SKM-1 treated with dmso at 0.1 percent for 144 hours (cell line): Measurements from ENCODE around the gene FUCA1.
"Not testable (repeated sequence)": the region's sequence is repeated elsewhere in the genome, so short reads cannot be mapped to it uniquely, and the experiment has no call there.

Experiments used
- DNase-seq: peaks from one replicate; lab custom pipeline; 2025; ENCODE audit not compliant: unreplicated experiment; lab: John Stamatoyannopoulos, UW

Gene FUCA1

GRCh38 chr1:23803674-23804073 lies 64.4 kb downstream of the FUCA1 start:
- no peak for DNase-seq

GRCh38 chr1:23802809-23803342 lies 65.2 kb downstream of the FUCA1 start:
- DNase-seq: not testable (repeated sequence)

DNA sequence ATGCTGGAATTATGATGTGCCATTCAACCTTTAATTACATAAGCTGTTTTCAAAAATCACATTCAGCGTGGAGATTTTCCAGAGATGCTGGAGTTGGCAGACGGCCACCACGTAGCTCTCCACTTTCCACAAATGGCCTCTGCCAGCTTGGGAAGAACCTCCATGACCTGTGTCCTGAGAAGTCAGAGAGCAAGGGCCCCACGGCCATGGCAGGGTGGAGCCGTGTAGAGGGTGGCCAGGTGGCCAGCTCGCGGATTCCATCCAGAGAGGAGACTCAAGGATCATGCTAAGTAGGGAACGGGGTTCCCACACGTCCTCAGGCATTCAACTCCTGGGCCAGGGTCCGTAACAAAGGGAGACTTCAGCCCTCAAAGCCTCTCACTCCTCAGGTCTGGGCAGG lies 66.2 kb downstream of the FUCA1 start:
- no peak for DNase-seq

- peak; percentile 13 for DNase-seq
These were observed 66.7 kb downstream of the FUCA1 start for GRCh38 chr1:23801338-23801748.

- peak; percentile 89 for DNase-seq
These were observed 67.4 kb downstream of the FUCA1 start, which contains the start of gene GALE for GRCh38 chr1:23800400-23801337. Gene GALE (minus strand): TSS chr1:23800754. CDS start chr1:23799007, 1,747 bp downstream.

GRCh38 chr1:23799570-23800399 lies 68.3 kb downstream of the FUCA1 start:
- DNase-seq: no peak

DNA sequence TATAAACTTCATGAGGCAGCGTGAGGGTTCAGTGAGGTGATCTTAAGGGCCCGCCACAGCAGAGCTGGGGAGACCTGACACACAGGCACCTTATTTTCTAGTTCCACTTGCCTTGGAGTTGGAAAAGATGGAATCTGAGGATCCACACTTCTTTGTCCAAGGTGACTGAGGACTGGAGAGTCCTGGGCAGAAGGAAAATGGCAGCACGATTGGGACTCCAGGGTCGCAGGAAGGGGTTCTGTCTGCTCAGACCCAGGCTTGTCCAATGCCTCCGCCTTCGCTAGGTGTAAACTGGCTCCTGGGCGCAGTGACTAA lies 68.9 kb downstream of the FUCA1 start:
- DNase-seq: no peak

- DNase-seq: no peak
These were observed 69.4 kb downstream of the FUCA1 start for GRCh38 chr1:23798662-23799142.

- no peak for DNase-seq
These were observed 70.3 kb downstream of the FUCA1 start for GRCh38 chr1:23797478-23798448.

DNA sequence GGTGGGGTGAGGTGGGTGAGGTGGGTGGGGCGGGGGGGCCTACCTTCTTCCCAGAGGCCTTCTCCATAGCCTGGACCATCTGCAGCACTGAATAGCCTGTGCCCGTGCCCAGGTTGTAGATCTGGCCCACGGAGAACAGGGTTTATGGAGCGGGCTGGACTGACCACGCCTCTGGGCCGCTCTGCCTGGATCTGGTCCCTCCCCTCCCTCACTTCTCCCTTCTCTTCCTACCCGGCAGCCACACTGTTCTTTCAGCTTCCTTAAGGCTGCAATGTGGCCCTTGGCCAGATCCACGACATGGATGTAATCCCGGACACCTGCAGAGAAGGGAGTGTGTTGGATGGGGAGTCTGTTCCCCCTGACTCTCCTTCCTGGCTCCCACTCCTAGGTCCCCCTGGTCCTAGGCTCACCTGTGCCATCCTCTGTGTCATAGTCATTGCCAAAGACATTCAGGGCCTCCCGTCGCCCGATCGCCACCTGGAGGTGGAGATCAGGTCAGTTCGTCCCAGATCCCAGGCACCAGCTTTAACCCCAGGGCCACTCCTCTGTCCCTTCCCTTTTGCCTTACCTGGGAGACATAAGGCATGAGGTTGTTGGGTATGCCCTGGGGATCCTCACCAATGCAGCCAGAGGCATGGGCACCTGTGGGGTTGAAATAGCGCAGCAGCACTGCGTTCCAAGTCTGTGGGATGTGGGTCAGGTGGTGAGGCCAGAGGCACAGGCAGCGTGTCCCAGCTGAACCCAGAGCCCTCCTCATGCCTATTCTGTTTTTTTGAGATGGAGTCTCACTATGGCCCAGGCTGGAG lies 71.4 kb downstream of the FUCA1 start:
- DNase-seq: no peak

- DNase-seq: no peak
These were observed 72.2 kb downstream of the FUCA1 start for GRCh38 chr1:23795676-23796465.
